ENCODE data around the gene USP48. TPM values are rescaled to one million over a fixed set of nuclear protein-coding genes. Genes with fewer than 3 reads are reported as not detected.

Gene USP48
- total RNA-seq, 1 experiment from 2014 or later = 84.8 TPM

- H3K9ac ChIP-seq (ENCODE audit: extremely low read depth, insufficient read length, low read length) = no peak overlapping the region
- H3K9me3 Mint-ChIP-seq = no peaks in the 10 kb centered on the region
- H3K4me3 Mint-ChIP-seq = no peak overlapping the region
- no peak overlapping the region for H2BK5ac ChIP-seq (ENCODE audit: insufficient read length, low read length)
- no peaks in the 10 kb centered on the region for H3K23me2 ChIP-seq (ENCODE audit: insufficient read length, low read depth, low read length, poor library complexity, severe bottlenecking)
- no peaks in the 10 kb centered on the region for H4K20me1 ChIP-seq (ENCODE audit: control insufficient read depth, insufficient read depth, insufficient read length)
- no peak overlapping the region for H3K18ac ChIP-seq (ENCODE audit: insufficient read length, low read depth, low read length)
- no peak overlapping the region for H3K23ac ChIP-seq (ENCODE audit: insufficient read length, low read depth, low read length)
- H3T11ph ChIP-seq (ENCODE audit: low read length) = no peak overlapping the region
- H3K36me3 Mint-ChIP-seq (ENCODE audit: insufficient read depth in 1 of 3, low read depth in 3 of 3) = peaks cover 14 to 64% (median 61%) of the 10 kb centered on the region in 3 experiments; a peak in 6 of 7 replicates
- H3K79me2 ChIP-seq (ENCODE audit: insufficient read depth, low read length) = no peaks in the 10 kb centered on the region
- H3K79me1 ChIP-seq (ENCODE audit: insufficient read depth, low read depth, low read length, poor library complexity, severe bottlenecking) = no peaks in the 10 kb centered on the region
- no peak overlapping the region for H2BK20ac ChIP-seq (ENCODE audit: low read depth, low read length, poor library complexity, severe bottlenecking)
- H2AFZ ChIP-seq (ENCODE audit: low read length) = no peak overlapping the region
- no peak overlapping the region for H4K8ac ChIP-seq (replicated peaks; ENCODE audit: insufficient read length, low read depth, low read length)
- H3K27me3 ChIP-seq (ENCODE audit: insufficient read depth, low read length) = no peaks in the 10 kb centered on the region
- H3K4me2 ChIP-seq (ENCODE audit: insufficient read depth, insufficient read length, low read length) = no peak overlapping the region
- H3K56ac ChIP-seq (ENCODE audit: insufficient read length, low read depth, low read length) = no peak overlapping the region
- no peak overlapping the region for H2AK5ac ChIP-seq (ENCODE audit: insufficient read length, low read length)
- no peak for TF ChIP-seq CTCF (conservative IDR thresholded peaks at IDR 0.05)
- WGBS (ENCODE audit: extremely low coverage, insufficient read length, low lambda C conversion rate) = 100% methylated on average over 1 of the region's 9 CpGs
- no peak for DNase-seq
- H2BK15ac ChIP-seq (ENCODE audit: low read depth, low read length) = no peak overlapping the region
- peak overlapping the region in 2 of 3 experiments; percentile 35 to 54; a peak in 4 of 7 replicates for H3K27ac Mint-ChIP-seq
- no peak overlapping the region for H3K27ac ChIP-seq (ENCODE audit: insufficient read length, low read depth, low read length)
- no peak overlapping the region for H2BK12ac ChIP-seq (ENCODE audit: insufficient read length, low read depth, low read length)
- no peaks in the 10 kb centered on the region for H3K4me1 Mint-ChIP-seq
- no peak overlapping the region for H3K14ac ChIP-seq (ENCODE audit: insufficient read depth, low read length)
- H3K27me3 Mint-ChIP-seq (ENCODE audit: low read depth) = no peaks in the 10 kb centered on the region
- no peak overlapping the region for H2BK120ac ChIP-seq (ENCODE audit: low read depth, low read length, poor library complexity, severe bottlenecking)
- H4K5ac ChIP-seq (ENCODE audit: insufficient read length, low read depth, low read length) = no peak overlapping the region
- no peaks in the 10 kb centered on the region for H3K4me1 ChIP-seq (ENCODE audit: insufficient read depth, low read length)
- no peaks in the 10 kb centered on the region for H3K9me3 ChIP-seq (ENCODE audit: control insufficient read depth, low read depth, low read length)
- no peak overlapping the region for H4K91ac ChIP-seq (ENCODE audit: insufficient read length, low read depth, low read length)
- no peak overlapping the region for H3K4ac ChIP-seq (ENCODE audit: low read depth, low read length)
Measured at GRCh38 chr1:21749859-21750468, 33.0 kb downstream of the USP48 start.
